CD4-positive, alpha-beta T cell (primary cell): ENCODE measurements around the gene BAZ1A. TPM values are rescaled to one million over a fixed set of nuclear protein-coding genes. Genes with fewer than 3 reads are reported as not detected.

Experiments used
- ATAC-seq: fragments of 200-7000 bp; cut with Tn5 transposase; one replicate; pipeline ENCODE4 v1.10.0; 2022; ENCODE audit warnings: mild to moderate bottlenecking; ENCODE audit not compliant: poor library complexity
- CTCF ChIA-PET: fragments of 350-600 bp; sonication (Branson Sonifier 250); formaldehyde crosslinking; loops from one replicate; lab custom pipeline; 2021; ENCODE audit warnings: antibody characterized with exemption, inconsistent platforms; lab: Charles Lee
- POLR2A ChIA-PET: fragments of 350-600 bp; sonication (Branson Sonifier 250); formaldehyde crosslinking; loops from one replicate; lab custom pipeline; 2021; ENCODE audit warnings: antibody characterized with exemption, inconsistent platforms; lab: Charles Lee
- DNase-seq, 14 experiments: peaks; one replicate each; pipeline ENCODE4 v3.0.0-alpha.2; 2013 to 2020; ENCODE audit warnings: mixed read lengths in 2 of 14
- H3K27ac ChIP-seq, 2 donors: one replicate each; pipeline versions ENCODE4 v1.5.1 to v1.7.0; 2013; ENCODE audit warnings: low read length in 2 of 2, low read depth in 1 of 2, mild to moderate bottlenecking in 1 of 2
- H3K27me3 ChIP-seq, 2 experiments: 1 replicate in 1 of 2; 2 replicates in 1 of 2; pipeline versions ENCODE4 v1.6.1 to v1.7.0; 2013; ENCODE audit warnings: low read length in 2 of 2, control low read depth in 1 of 2, mild to moderate bottlenecking in 1 of 2, moderate library complexity in 1 of 2; ENCODE audit not compliant: insufficient read depth in 2 of 2, control insufficient read depth in 1 of 2
- H3K36me3 ChIP-seq: one replicate; pipeline ENCODE4 v1.6.1; 2013; ENCODE audit warnings: low read length, control low read depth; ENCODE audit not compliant: insufficient read depth
- H3K4me1 ChIP-seq: one replicate; pipeline ENCODE4 v1.6.1; 2013; ENCODE audit warnings: low read length, control low read depth; ENCODE audit not compliant: insufficient read depth
- H3K4me3 ChIP-seq: one replicate; pipeline ENCODE4 v1.5.1; 2013; ENCODE audit warnings: mild to moderate bottlenecking, low read length, moderate library complexity
- H3K9me3 ChIP-seq, 2 experiments: 1 replicate in 1 of 2; 2 replicates in 1 of 2; pipeline versions ENCODE4 v1.6.1 to v1.7.0; 2013; ENCODE audit warnings: low read length in 2 of 2, mild to moderate bottlenecking in 2 of 2, control low read depth in 1 of 2, moderate library complexity in 1 of 2; ENCODE audit not compliant: control insufficient read depth in 1 of 2, insufficient read depth in 1 of 2
- H3K27ac Mint-ChIP-seq: one replicate; pipeline ENCODE4 v1.8.0; 2020; ENCODE audit warnings: mixed read lengths
- H3K27me3 Mint-ChIP-seq: one replicate; pipeline ENCODE4 v1.8.0; 2021; ENCODE audit warnings: mixed read lengths
- H3K36me3 Mint-ChIP-seq: one replicate; pipeline ENCODE4 v1.8.0; 2021; ENCODE audit warnings: low read depth, mixed read lengths
- H3K4me1 Mint-ChIP-seq: one replicate; pipeline ENCODE4 v1.8.0; 2021; ENCODE audit warnings: low read depth, mixed read lengths
- H3K4me3 Mint-ChIP-seq: one replicate; pipeline ENCODE4 v1.8.0; 2020; ENCODE audit warnings: mild to moderate bottlenecking, mixed read lengths
- H3K9me3 Mint-ChIP-seq: one replicate; pipeline ENCODE4 v1.8.0; 2020; ENCODE audit warnings: mixed read lengths
- intact Hi-C, 2 experiments: fragments of 100-400 bp; cut with DNase I in 1 of 2; cut with micrococcal nuclease in 1 of 2; formaldehyde crosslinking; loops; one replicate each; pipeline versions ENCODE4 v1.15.1 to v1.9.0; 2023 to 2025; cut with DNase I, micrococcal nuclease
- total RNA-seq, 174 experiments: library from RNA in 2 of 174; stranded (reverse) in 2 of 174; gene quantifications; one replicate each; pipeline ENCODE4 v1.2.3 and lab custom pipeline; 2021 to 2026
- TF ChIP-seq, protein P1 (sequence below): fragments of 200-600 bp; IDR thresholded peaks from one replicate; pipeline ENCODE4 v1.8.0; 2022; ENCODE audit warnings: antibody characterized with exemption, mild to moderate bottlenecking

Gene BAZ1A
- total RNA-seq, 2 experiments from 2014 or later, result 46.5 to 52.3 TPM

DNA sequence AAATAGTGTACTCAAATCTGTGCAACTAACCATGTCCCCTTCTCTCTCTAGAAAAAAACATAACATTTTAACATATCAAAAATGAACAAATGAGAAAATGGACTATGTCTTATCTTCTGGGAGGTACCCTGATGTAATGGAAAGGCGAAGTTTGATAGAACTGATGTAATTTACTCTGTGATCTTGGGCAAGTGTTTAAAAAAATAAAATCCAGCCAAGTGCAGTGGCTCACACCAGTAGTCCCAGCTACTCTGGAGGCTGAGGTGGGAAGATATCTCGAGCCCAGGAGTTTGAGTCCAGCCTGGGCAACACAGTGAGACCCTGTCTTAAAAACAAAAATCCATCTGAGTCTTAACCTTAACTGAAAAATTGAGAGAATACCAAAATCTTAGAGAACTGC, 124.9 kb downstream of the BAZ1A start:
- H3K36me3 ChIP-seq, result peaks cover 26% of the 10 kb centered on the region
- Mint-ChIP-seq H3K4me3 (no peak overlapping the region), H3K27me3 (no peaks in the 10 kb centered on the region), H3K27ac (no peak overlapping the region), H3K9me3 (no peaks in the 10 kb centered on the region), H3K36me3 (peaks cover 28% of the 10 kb centered on the region), H3K4me1 (no peaks in the 10 kb centered on the region)
- POLR2A ChIA-PET, result no interaction called here
- intact Hi-C loops, result no loop called here
- DNase-seq (no peak), ATAC-seq (no peak)
- H3K4me3 ChIP-seq, result no peak overlapping the region
- CTCF ChIA-PET, result no interaction called here
- H3K9me3 ChIP-seq, result no peaks in the 10 kb centered on the region
- H3K27ac ChIP-seq, result no peak overlapping the region
- H3K4me1 ChIP-seq, result no peaks in the 10 kb centered on the region
- no peaks in the 10 kb centered on the region for H3K27me3 ChIP-seq
- TF ChIP-seq, protein P1, sequence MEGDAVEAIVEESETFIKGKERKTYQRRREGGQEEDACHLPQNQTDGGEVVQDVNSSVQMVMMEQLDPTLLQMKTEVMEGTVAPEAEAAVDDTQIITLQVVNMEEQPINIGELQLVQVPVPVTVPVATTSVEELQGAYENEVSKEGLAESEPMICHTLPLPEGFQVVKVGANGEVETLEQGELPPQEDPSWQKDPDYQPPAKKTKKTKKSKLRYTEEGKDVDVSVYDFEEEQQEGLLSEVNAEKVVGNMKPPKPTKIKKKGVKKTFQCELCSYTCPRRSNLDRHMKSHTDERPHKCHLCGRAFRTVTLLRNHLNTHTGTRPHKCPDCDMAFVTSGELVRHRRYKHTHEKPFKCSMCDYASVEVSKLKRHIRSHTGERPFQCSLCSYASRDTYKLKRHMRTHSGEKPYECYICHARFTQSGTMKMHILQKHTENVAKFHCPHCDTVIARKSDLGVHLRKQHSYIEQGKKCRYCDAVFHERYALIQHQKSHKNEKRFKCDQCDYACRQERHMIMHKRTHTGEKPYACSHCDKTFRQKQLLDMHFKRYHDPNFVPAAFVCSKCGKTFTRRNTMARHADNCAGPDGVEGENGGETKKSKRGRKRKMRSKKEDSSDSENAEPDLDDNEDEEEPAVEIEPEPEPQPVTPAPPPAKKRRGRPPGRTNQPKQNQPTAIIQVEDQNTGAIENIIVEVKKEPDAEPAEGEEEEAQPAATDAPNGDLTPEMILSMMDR, result no peak

DNA sequence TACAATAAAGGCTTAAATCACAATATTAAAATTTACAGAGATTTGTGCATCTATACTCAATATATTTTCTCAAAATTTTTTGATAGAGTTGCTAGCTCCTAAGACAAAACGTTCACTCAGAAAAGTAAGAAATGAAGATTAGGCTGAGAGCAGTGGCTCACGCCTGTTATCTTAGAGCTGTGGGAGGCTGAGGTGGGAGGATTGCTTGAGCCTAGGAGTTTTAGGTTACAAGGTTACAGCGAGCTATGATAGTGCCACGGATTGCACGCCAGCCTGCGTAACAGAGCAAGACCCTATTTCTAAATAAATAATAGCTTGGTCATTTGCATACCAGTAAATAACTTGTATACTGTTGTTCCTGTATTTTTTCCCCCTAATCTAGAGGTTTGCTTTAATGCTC, 125.8 kb downstream of the BAZ1A start:
- H3K9me3 Mint-ChIP-seq, result no peaks in the 10 kb centered on the region
- Histone ChIP-seq H3K36me3 (peaks cover 18% of the 10 kb centered on the region), H3K4me3 (no peak overlapping the region), H3K27me3 (no peaks in the 10 kb centered on the region), H3K4me1 (no peaks in the 10 kb centered on the region), H3K9me3 (no peaks in the 10 kb centered on the region), H3K27ac (no peak overlapping the region)
- no peak for DNase-seq
- H3K4me1 Mint-ChIP-seq, result no peaks in the 10 kb centered on the region
- intact Hi-C loops, result no loop called here
- ChIA-PET POLR2A (no interaction called here), CTCF (no interaction called here)
- H3K27ac Mint-ChIP-seq, result no peak overlapping the region
- H3K27me3 Mint-ChIP-seq, result no peaks in the 10 kb centered on the region
- H3K4me3 Mint-ChIP-seq, result no peak overlapping the region
- ATAC-seq, result no peak
- peaks cover 20% of the 10 kb centered on the region for H3K36me3 Mint-ChIP-seq
- TF ChIP-seq, protein P1, result no peak

DNA sequence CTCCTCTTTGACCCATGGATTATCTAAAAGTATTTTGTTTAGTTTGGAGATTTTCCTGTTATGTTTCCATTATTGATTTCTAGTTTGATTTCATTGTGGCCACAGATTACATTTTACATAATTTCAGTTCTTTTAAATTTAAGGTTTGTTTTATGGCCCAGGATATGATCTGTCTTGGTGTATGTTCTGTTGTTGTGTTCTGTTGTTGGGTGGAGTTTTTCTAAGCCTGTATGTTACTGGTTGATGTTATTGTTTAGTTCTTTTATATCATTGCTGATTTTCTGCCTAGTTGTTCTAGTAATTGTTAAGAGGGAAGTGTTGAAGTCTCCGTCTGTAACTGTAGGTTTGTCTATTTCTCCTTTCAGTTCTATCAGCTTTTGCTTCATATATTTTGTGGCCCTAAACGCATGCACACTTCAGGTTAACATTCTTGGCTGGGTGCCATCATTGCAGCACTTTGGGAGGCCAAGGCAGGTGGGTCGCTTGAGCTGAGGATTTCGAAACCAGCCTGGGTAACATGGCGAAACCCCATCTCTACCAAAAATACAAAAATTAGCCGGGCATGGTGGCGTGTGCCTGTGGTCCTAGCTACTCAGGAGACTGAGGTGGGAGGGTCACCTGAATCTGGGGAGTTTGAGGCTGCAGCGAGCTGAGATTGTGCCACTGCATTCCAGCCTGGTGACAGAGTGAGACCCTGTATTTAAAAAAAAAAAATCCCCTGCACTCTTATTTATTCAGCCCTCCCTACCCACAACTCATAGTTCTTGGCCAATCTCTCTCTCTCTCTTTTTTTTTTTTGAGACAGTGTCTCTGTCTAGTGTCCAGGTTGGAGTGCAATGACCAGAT, 132.7 kb downstream of the BAZ1A start:
- ChIA-PET CTCF (interaction anchor here (0.6 kb wide), 1 partner anchor 122 kb away, joined by 3 read pairs; no protein-coding TSS in a partner anchor), POLR2A (interaction anchor here (1.3 kb wide), 1 partner anchor 132 kb away, joined by 7 read pairs; the partner anchor contains the start of gene BAZ1A)
- intact Hi-C loops, result no loop called here
- H3K27ac Mint-ChIP-seq, result peak overlapping the region; percentile 9
- TF ChIP-seq, protein P1, result no peak
- no peak for DNase-seq
- no peaks in the 10 kb centered on the region for H3K9me3 Mint-ChIP-seq
- no peak overlapping the region for H3K4me3 Mint-ChIP-seq
- ATAC-seq, result no peak
- peaks cover 16% of the 10 kb centered on the region for H3K4me1 Mint-ChIP-seq
- Histone ChIP-seq H3K27me3 (no peaks in the 10 kb centered on the region), H3K36me3 (no peaks in the 10 kb centered on the region), H3K4me3 (no peak overlapping the region), H3K9me3 (no peaks in the 10 kb centered on the region), H3K27ac (peak overlapping the region in 1 of 2 donors; percentile 52), H3K4me1 (peaks cover 20% of the 10 kb centered on the region)
- H3K36me3 Mint-ChIP-seq, result no peaks in the 10 kb centered on the region
- H3K27me3 Mint-ChIP-seq, result no peaks in the 10 kb centered on the region
